IPS DF 19.7 (cell line): ENCODE data around the gene EME2.

Source experiments
- DNase-seq: peaks from one replicate; pipeline ENCODE4 v3.0.0-alpha.2; 2013; ENCODE audit warnings: low read depth, low spot score

The EME2 gene

DNA sequence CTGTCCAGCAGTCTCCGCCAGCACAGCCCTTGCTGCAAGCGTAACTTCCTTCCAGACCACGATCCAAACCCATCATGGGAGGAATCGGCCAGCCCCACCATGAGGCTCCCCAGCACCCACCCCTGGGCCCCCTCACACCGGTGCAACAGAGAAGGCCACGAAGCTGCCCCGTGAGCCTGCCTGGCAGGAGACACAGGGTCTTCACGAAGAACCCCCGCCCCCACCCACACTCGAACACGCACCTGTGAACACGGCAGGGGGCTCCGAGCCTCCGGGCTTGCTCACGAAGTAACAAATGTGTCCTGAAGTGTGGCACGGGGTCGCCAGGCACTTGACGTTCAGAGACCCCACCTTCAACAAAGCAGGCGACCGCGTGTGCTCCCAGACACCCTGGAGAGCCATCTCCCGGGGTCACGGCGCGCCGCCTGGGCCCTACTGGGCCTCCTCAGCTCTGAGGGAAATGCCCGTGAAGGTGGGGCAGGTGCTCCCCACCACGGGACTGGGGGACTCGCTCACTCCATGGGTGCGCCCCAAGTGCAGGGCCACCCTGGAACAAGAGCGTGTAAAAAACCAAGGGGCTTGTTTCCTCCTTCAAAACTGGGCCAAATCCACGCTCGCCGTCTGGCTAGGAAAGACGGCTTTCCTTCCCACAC is 46.4 kb downstream of the EME2 start:
- no peak for DNase-seq

DNA sequence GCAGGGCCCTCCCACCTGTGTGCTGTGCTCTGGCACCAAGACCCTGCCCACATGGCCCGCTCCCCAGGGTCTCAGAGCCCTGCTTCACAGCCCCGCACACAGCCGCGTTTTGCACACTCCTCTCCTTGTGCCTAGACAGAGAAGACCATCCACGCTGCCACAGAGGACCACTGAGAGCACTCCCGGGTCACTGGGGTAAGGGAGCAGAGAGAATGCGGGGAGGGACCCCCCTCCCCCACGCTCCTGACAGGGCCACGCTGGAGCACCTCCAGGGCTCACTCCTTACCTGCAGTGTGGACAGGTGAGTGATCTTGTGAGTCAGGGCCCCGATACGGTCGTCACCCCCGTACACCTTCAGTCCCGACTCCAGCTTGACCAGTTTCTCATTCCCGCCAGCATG is 47.0 kb downstream of the EME2 start:
- no peak for DNase-seq

DNA sequence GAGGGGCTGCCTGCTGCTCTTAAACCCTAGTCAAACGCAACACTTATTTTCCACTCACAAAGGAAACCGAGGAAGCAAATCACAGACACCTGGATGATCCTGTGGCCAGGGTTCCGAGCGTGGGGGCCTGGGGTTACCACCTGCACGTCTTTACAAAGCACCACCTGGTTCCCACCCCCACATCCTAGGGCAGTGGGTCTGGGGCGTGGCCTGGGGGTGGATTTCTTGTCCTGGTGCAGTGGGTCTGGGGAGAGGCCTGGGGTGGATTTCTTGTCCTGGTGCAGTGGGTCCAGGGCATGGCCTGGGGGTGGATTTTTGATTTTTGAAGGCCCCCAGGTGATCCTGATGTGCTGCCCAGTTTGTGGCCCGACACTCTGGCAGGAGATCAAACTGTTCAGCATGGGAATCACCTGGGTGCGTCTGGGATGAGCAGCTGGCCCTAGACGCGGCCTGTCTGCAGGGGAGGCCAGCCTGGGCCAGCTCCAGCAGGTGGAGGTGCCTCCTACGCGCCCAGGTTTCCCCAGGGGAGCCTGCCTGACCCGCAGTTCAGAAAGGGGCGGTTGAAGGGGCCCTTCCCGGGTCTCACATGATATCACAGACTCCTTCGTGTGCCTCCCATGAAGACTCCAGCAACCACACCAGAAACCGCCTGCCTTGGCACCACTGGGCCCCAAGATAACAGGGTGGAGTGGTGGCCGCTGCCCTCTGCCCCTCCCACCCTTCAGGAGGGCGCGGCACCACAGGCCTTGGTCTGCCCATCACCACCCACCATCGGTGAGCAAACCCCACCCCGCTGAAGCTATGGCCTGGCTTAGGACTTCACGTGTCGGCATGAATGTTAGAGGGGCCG is 47.7 kb downstream of the EME2 start:
- no peak for DNase-seq

DNA sequence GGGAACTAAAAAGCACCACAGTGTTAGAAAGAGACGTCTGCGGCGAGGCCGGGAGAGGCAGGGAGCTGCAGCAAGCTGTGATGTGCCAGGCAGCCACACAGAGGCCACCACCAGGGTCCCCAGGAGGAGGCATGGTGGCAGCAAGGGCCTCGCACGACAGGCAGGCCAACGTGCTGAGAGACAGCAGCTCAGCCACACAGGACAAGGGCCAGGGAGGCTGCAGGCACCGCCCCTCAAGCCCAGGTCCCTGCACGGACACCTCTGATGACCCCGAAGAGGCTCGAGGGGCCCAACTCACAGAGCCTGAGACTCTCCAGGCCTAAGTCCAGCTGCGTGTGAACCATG is 48.3 kb downstream of the EME2 start:
- no peak for DNase-seq

DNA sequence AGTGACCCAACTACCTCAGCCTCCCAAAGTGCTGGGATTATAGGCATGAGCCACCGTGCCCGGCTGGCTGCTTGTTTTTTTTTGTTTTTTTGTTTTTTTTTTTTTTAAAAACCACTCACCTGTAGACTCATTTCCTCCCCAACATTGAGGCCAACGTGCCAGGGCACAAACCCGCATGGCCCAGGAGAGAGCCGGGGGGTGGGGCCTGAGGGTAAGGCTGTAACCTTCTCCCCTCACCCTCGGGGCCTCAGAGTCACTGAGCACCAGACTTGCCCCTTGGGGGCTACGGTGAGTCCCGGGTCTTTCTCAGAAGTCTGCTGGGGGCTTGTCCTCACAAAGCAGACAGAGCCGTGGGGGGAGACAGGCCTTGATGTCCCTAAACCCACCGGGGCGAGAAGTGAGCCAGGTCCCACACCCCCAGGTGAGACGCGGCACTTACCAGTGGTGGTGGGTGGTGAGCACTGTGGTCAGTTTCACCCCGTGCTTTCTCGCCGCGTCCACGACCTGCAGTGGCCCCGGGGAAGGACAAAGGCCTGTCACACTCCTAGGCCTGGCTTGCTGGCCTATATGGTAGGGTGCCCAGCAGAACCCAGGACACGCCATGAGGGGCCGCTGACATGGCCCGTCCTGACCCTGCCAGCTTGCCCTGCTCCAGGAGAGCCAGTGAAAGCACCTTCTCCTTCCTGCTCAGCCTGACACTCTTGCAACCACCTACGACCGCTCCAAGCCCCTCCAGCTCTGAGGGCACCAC is 49.4 kb downstream of the EME2 start:
- no peak for DNase-seq

- no peak for DNase-seq
Measured at GRCh38 chr16:1822801-1823200, 50.2 kb downstream of the EME2 start.

GRCh38 chr16:1823821-1824220 is 51.2 kb downstream of the EME2 start:
- DNase-seq = no peak

DNA sequence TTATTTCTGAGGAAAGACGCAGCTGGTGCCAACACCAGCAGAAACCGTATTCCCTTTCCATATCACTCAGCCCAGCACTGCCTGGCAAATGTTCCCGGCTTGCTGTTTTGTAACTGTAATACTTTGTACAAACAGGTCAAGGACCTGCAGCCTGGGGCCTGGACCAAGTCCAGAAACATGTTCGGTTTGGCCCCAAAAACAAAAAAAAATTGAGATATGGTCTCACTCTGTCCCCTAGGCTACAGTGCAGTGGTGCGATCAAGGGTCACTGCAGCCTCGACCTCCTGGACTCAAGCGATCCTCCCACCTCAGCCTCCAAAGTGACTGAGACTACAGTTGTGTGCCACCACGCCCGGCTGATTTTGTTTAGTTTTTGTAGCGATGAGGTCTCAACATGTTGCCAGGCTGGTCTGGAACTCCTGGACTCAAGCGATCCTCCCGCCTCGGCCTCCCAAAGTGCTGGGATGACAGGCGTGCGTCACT is 52.8 kb downstream of the EME2 start:
- DNase-seq = no peak
